Measurements from ENCODE around the gene OVCA2. TPM values are rescaled to one million over a fixed set of nuclear protein-coding genes. Genes with fewer than 3 reads are reported as not detected.

Gene OVCA2
- total RNA-seq, 2 donors from 2014 or later: 28.4 to 35.2 TPM

DNA sequence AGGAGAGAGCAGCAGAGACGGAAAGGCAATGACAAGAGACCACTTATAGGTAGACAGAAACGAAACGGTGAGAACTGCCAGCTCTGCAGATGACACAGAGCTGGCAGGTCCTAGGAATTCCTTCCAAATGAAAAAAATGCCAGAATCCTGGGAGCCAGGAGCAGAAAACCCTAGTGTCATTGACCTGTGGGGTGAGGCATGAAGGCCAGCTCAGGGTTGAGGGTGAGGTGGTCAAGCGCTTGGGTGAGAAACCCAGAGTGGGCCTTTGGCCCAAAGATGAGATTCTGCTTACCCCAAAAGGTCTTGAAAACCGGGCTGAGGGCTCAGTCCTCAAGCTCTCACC is 22.3 kb downstream of the OVCA2 start:
- DNase-seq: no peak
- Mint-ChIP-seq H3K27ac (peak overlapping the region; percentile 73), H3K4me3 (no peak overlapping the region), H3K36me3 (ENCODE audit: low read depth) (peaks cover 20% of the 10 kb centered on the region), H3K27me3 (peaks cover 17% of the 10 kb centered on the region), H3K4me1 (peaks cover 16% of the 10 kb centered on the region)
- no peak for ATAC-seq
- no peaks in the 10 kb centered on the region for H3K9me3 ChIP-seq (ENCODE audit: control insufficient read depth, low read length, poor library complexity, severe bottlenecking)

DNA sequence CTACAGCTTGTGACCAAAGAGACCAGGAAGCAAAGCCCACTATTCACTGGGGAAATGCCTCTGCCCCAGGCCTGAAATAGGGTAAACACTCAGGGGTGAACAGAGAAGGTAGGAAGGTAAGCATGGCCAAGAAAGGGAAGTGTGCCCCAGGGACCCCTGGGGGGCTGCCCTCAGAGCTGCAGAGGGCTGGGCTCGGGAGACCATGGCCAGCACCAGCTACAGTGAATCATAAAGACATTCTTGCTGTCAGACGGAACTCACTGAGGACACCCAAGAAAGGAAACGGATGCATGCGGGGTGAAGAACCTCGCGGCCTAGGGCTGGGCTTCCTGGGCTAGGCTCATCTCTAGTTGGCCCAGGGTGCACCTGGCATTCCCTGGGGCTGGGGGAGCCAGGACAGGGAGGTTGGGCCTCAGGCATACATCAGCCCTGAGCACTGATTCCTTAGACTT is 22.7 kb downstream of the OVCA2 start:
- peaks cover 14% of the 10 kb centered on the region for H3K4me1 Mint-ChIP-seq
- peak overlapping the region; percentile 73 for H3K27ac Mint-ChIP-seq
- DNase-seq (no peak), ATAC-seq (peak; percentile 36)
- H3K9me3 ChIP-seq (ENCODE audit: control insufficient read depth, low read length, poor library complexity, severe bottlenecking): no peaks in the 10 kb centered on the region
- H3K27me3 Mint-ChIP-seq: peaks cover 14% of the 10 kb centered on the region
- peaks cover 19% of the 10 kb centered on the region for H3K36me3 Mint-ChIP-seq (ENCODE audit: low read depth)
- no peak overlapping the region for H3K4me3 Mint-ChIP-seq

DNA sequence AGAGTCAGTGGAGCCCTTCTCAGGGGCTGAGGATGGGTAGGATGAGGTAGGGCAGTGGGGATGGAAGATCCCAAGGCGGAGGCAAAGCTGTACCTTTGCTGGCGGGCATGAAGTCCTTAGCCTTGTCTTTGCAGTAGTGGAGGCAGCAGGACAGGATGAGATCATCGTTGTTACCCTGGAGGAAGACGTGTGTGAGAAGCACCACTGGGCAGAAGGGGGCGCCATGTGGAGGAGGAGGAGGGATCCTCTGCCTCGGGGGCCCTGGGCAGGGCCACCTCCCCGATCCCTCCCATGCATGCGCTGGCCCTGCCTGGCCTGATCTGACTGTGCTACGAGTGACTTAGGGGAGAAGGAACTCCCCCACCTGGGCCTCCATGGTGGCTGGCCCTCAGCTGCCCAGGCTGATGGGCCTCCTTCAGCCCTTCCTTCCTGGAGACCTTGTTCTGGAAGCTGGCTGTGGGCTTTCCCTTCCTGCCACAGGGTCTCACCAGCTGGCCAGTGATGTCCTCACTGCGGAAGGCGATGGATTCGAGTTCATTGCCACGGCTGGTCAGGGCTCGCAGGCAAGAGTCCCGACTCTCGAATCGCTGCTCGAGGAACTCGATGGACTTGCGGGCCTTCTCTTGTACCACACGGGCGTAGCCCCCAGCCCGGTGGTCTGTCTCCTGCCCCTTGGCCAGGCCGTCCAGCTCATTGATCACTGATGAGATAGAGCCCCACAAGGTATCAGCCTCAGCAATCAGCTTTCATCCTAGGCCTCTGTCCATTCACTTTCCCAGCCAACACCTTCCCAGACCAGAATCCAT is 23.4 kb downstream of the OVCA2 start:
- peaks cover 11% of the 10 kb centered on the region for H3K27me3 Mint-ChIP-seq
- peak; percentile 72 for ATAC-seq
- peaks cover 17% of the 10 kb centered on the region for H3K4me1 Mint-ChIP-seq

DNA sequence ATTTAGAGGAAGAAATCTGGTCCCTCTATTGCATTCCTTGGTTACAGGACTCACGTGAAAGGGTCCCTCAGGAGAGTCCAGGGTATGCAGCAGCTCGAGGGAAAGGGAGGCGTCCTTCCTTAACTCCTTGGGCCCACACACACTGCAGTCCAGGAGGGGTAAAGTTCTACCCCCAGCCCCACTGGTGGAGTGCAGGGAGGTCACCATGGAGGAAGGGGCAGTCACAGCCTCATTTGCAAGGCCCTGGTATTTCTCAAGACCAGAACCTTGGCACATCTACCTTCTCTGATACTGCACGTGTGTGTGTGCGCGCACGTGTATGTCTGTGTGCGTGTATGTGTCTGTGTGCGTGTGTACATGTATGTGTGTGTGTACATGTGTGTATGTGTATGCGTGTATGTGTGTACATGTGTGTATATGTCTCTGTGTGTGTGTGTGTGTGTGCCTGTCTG is 24.2 kb downstream of the OVCA2 start:
- peaks cover 15% of the 10 kb centered on the region for H3K4me1 Mint-ChIP-seq
- no peaks in the 10 kb centered on the region for H3K9me3 ChIP-seq (ENCODE audit: control insufficient read depth, low read length, poor library complexity, severe bottlenecking)
- H3K36me3 Mint-ChIP-seq (ENCODE audit: low read depth): peaks cover 17% of the 10 kb centered on the region
- H3K27me3 Mint-ChIP-seq: peaks cover 11% of the 10 kb centered on the region
- DNase-seq (no peak), ATAC-seq (no peak)
- H3K4me3 Mint-ChIP-seq: no peak overlapping the region
- H3K27ac Mint-ChIP-seq: no peak overlapping the region

More for the DNA sequence above, 23.4 kb downstream of the OVCA2 start:
- Mint-ChIP-seq H3K4me3 (no peak overlapping the region), H3K36me3 (ENCODE audit: low read depth) (peaks cover 21% of the 10 kb centered on the region), H3K27ac (peak overlapping the region; percentile 73)
- no peaks in the 10 kb centered on the region for H3K9me3 ChIP-seq (ENCODE audit: control insufficient read depth, low read length, poor library complexity, severe bottlenecking)
- no peak for DNase-seq

DNA sequence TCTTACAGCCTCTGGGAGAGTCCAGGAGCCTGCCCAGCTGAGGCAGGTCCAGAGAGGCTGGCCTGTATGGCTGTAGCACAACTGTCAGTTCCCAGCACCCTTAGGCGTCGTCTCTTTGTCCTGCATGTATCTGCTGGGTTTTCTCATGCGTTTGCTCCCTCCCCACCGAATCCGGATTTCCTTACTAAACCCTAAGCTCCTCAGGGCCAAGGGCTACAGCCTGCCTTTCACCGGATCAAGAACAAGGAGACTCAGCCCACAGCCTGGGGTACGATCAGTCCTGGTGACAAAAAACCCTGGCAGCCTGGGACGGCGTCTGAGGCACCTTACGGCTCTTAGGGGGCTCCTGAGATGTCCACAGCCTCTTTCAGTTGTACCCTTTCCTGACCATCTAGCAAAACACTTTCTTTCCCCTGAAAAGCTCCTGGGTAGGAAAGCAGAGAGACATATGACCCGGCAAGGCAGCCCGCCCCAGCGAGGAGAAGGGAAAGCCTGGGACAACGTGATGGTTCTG is 25.3 kb downstream of the OVCA2 start:
- Mint-ChIP-seq H3K36me3 (ENCODE audit: low read depth) (peaks cover 21% of the 10 kb centered on the region), H3K4me1 (peaks cover 21% of the 10 kb centered on the region), H3K4me3 (no peak overlapping the region), H3K27me3 (peaks cover 11% of the 10 kb centered on the region), H3K27ac (peak overlapping the region; percentile 27)
- no peaks in the 10 kb centered on the region for H3K9me3 ChIP-seq (ENCODE audit: control insufficient read depth, low read length, poor library complexity, severe bottlenecking)
- ATAC-seq: no peak
- DNase-seq: no peak

DNA sequence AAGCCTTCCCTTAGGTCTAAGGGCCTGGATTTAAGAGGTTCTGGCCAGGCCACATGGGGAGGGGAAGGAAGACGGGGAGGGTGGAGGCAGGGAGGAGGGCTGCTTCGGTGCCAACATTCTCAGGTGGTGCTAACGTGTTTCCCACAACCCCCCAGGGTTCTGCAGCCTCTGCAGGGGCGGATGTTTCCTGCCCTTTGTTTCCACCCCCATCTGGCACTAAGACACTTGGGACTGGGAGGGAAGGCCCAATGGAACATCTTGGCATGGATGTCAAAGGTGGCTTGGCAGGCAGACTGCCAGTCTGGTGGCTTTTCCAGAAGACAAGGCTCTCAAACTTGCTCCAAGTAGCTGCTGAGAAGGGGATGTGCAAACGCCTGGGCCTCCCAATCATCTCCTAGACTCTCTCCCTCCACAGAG is 25.8 kb downstream of the OVCA2 start:
- DNase-seq (no peak), ATAC-seq (no peak)
- peaks cover 11% of the 10 kb centered on the region for H3K27me3 Mint-ChIP-seq
- H3K4me1 Mint-ChIP-seq: peaks cover 21% of the 10 kb centered on the region
- H3K9me3 ChIP-seq (ENCODE audit: control insufficient read depth, low read length, poor library complexity, severe bottlenecking): no peaks in the 10 kb centered on the region
- H3K4me3 Mint-ChIP-seq: no peak overlapping the region
- H3K27ac Mint-ChIP-seq: peak overlapping the region; percentile 27
- H3K36me3 Mint-ChIP-seq (ENCODE audit: low read depth): peaks cover 23% of the 10 kb centered on the region

DNA sequence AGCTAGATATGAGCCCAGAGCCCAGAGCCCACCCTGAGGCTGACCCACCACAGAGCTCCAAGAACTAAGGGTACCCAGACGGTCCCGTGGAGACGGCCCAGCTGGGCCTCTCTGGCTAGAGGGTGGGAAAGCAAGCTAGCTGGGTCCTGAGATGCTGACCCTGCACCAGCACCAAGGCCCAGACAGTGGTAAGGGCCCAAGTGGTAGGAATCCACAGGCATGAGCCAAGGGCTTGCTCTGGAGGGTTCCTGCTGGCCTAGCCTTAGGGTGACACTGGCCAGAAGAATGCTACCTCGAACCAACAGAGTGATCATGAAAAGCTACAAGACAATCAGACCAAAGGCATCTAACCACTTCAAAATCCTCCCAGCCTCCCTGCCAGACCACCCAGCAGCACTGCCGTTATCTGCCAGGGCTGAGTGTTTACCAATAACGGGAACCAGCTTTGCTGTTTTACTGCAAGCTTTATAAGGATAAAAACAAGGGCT is 26.3 kb downstream of the OVCA2 start:
- Mint-ChIP-seq H3K36me3 (ENCODE audit: low read depth) (peaks cover 23% of the 10 kb centered on the region), H3K27me3 (peaks cover 11% of the 10 kb centered on the region), H3K27ac (no peak overlapping the region), H3K4me1 (peaks cover 21% of the 10 kb centered on the region), H3K4me3 (no peak overlapping the region)
- no peaks in the 10 kb centered on the region for H3K9me3 ChIP-seq (ENCODE audit: control insufficient read depth, low read length, poor library complexity, severe bottlenecking)
- DNase-seq (no peak), ATAC-seq (no peak)

DNA sequence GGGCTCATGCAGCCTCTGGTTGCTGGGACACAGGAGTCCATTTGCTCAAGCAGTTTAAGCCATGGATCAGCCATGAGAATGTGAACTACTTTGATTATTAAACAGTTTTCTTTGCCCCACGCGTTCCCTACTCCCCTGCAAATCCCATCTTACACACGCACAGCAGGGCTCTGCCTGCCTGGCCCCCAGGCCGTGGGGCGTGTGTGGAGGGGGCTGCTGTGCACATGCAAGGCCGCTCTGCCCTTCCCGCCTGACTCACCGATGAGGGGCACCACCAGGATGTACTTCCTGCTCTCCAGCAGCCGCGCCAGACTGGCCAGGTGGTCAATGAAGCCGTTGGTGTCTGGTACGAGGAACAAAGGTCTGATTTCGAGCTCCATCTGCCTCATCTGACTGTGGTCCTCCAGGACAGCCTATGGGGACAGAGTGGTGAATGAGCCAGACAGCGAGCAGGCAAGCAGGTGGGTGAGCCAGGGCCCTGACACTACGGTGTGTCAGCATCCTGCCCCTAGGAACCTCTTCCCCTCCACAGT is 26.8 kb downstream of the OVCA2 start:
- peaks cover 23% of the 10 kb centered on the region for H3K36me3 Mint-ChIP-seq (ENCODE audit: low read depth)
- H3K27me3 Mint-ChIP-seq: peaks cover 11% of the 10 kb centered on the region
- no peak for DNase-seq
- H3K4me3 Mint-ChIP-seq: no peak overlapping the region
- ATAC-seq: no peak
- H3K4me1 Mint-ChIP-seq: peaks cover 21% of the 10 kb centered on the region
- H3K9me3 ChIP-seq (ENCODE audit: control insufficient read depth, low read length, poor library complexity, severe bottlenecking): no peaks in the 10 kb centered on the region
- H3K27ac Mint-ChIP-seq: no peak overlapping the region

DNA sequence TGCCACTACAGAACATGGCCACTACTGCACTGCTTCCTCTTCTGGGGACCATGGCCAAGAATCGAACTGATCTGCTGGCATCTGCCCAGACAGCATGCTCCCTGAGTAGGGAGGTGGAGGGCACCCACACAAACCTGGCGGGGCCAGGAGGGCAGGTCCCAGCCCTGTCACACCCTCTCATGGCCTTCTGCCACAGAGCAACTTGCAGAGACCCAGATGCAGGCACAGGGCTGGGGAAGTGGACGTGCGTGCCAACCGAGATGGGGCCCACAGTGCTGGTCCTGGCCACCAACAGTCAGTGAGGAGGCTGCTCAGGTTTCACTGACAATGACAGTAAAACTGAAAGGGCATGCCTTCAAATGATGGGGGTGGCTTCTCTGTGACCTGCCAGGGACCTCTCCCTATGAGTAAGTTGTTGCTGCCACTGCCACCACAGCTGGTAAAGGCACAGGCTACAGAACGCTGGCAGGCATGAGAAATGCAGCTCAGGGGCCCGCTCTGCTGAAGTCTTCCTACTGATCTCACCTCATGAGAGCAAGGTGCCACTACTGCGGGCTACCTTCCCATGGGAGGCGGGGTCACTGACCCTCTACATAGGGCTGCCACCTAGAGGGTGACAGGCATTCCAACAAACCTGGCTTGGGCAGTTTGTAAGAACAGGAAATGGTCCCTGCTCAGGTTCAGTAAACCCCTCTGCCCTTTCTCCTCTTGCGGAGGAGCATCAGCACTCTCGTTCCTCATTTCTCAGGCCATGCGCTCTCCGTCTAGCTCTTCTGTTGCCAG is 28.6 kb downstream of the OVCA2 start:
- Mint-ChIP-seq H3K27me3 (no peaks in the 10 kb centered on the region), H3K36me3 (ENCODE audit: low read depth) (peaks cover 15% of the 10 kb centered on the region), H3K4me1 (peaks cover 15% of the 10 kb centered on the region), H3K4me3 (no peak overlapping the region), H3K27ac (peak overlapping the region; percentile 86)
- ATAC-seq (peak; percentile 76), DNase-seq (no peak)
- no peaks in the 10 kb centered on the region for H3K9me3 ChIP-seq (ENCODE audit: control insufficient read depth, low read length, poor library complexity, severe bottlenecking)

DNA sequence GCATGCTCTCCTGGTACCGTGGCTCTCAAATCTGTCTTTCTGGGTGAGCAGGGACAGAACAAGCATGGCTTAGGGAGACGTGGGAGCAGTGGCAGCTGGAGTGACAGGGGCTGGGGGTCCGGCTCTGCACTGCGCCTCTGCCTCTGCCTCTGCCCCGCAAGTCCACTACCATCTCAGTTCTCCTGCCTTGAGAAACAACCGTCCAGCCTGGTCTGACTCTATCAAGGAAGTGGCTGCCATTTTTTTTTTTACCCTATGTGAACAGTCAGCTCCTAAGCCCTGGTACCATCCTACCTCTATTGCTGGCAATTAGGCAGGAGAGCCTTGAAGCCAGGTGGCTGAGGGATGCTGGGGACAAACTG is 29.2 kb downstream of the OVCA2 start:
- ATAC-seq (no peak), DNase-seq (no peak)
- no peaks in the 10 kb centered on the region for H3K9me3 ChIP-seq (ENCODE audit: control insufficient read depth, low read length, poor library complexity, severe bottlenecking)
- peaks cover 16% of the 10 kb centered on the region for H3K4me1 Mint-ChIP-seq
- H3K36me3 Mint-ChIP-seq (ENCODE audit: low read depth): peaks cover 15% of the 10 kb centered on the region
- H3K27me3 Mint-ChIP-seq: no peaks in the 10 kb centered on the region
- H3K27ac Mint-ChIP-seq: peak overlapping the region; percentile 86
- no peak overlapping the region for H3K4me3 Mint-ChIP-seq

DNA sequence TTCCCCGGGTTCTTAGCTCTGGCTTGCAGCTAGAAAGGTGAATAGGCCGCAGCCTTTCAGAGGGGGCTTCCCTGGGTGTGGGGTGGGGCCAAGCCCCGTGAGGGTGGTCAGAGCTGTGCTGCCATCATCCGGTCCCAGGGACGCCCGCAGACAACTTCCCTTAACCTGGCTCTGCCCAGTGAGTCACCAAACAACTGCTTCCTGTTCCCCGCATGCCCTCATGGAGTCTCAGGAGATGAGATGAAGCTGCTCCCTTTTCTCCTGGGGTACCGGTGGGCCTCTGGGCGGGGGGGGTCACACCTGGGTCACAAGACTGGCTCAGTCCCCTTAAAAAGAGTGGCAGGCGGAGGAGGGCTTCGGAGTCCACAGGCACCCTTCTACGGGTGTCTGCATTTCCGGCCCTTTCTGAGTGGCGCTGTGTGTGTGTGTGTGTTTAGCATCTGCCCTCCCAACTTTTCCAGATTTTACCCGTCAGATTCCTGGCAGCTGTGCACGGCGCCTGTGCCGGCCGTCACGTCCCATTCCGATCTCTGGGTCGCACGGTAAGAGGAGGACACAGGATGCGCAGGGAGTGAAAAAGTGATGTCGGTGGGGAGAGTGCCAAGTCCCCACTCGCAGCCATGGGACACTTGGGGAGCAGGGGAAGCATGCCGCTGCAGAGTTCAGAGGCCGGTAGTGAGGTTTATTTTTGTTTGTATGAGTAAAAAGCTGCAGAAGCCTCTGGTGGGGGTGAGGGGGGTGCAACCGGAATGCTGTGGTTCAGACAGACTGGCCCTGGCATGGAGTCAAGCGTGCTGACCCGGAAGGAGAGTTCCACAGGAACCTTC is 29.8 kb downstream of the OVCA2 start:
- DNase-seq (no peak), ATAC-seq (peak; percentile 23)
- H3K4me1 Mint-ChIP-seq: peaks cover 18% of the 10 kb centered on the region
- H3K4me3 Mint-ChIP-seq: no peak overlapping the region
- H3K27me3 Mint-ChIP-seq: no peaks in the 10 kb centered on the region
- peak overlapping the region; percentile 86 for H3K27ac Mint-ChIP-seq
- H3K9me3 ChIP-seq (ENCODE audit: control insufficient read depth, low read length, poor library complexity, severe bottlenecking): no peaks in the 10 kb centered on the region
- peaks cover 12% of the 10 kb centered on the region for H3K36me3 Mint-ChIP-seq (ENCODE audit: low read depth)

DNA sequence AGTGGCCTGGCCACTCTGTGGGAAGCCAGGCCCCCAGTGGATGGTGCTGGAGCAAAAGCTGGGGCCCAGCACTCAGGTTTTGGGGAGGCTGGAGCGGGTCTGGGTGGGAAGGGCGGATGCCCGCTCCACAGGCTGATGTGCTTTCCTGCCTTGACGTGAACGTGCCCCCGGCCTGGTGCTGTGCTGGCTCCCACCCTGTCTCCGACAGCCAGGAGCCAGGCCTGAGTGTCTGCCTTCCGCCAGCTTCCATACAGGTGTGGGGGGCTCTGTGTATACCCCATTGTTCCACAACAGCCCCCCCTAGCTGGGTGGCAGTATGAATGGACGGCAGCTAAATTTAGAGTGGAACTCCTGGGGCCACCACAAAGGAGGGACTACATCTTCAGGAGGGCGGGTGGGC is 33.1 kb downstream of the OVCA2 start:
- ATAC-seq (no peak), DNase-seq (no peak)
- no peaks in the 10 kb centered on the region for H3K27me3 Mint-ChIP-seq
- H3K4me1 Mint-ChIP-seq: peaks cover 19% of the 10 kb centered on the region
- no peak overlapping the region for H3K4me3 Mint-ChIP-seq
- H3K36me3 Mint-ChIP-seq (ENCODE audit: low read depth): peaks cover 21% of the 10 kb centered on the region
- no peak overlapping the region for H3K27ac Mint-ChIP-seq
- no peaks in the 10 kb centered on the region for H3K9me3 ChIP-seq (ENCODE audit: control insufficient read depth, low read length, poor library complexity, severe bottlenecking)

All from T-helper 17 cell (primary cell).